ENCODE results near the gene STARD8.
"Not testable (repeated sequence)": the region's sequence is repeated elsewhere in the genome, so short reads cannot be mapped to it uniquely, and the experiment has no call there.

STARD8 gene

DNA sequence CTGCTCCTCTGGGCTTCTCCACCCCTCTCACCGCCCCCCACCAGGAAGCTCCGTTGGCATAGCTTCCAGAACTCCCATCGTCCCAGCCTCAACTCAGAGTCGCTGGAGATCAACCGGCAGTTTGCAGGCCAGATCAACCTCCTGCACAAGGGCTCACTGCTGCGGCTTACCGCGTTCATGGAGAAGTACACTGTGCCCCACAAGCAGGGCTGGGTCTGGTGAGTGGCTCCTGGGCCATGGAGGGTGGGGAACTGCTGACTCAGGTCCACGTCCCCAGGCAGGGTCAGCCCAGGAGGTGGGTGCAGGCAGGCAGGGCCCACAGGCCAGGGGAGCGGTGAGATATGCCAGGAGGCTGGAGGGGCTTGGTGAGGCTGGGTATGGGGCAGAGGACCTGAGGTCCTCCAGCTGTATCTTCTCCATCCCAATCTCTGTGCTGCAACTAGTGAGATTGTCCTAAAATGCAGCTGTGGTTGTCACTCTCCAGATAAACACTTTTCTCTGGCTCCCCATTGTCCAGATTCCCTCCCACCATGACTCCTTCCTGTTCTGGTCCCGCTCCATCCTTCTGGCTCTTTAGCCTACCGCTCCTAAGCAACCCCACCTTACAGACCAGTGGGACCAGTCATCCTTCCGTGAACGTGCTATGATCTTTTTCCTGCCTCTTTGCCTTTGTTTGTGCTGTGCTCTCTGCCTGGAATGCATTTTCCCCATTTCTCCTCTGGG, 71.9 kb downstream of the STARD8 start:
- no peak for DNase-seq (ENCODE audit: low read depth)

DNA sequence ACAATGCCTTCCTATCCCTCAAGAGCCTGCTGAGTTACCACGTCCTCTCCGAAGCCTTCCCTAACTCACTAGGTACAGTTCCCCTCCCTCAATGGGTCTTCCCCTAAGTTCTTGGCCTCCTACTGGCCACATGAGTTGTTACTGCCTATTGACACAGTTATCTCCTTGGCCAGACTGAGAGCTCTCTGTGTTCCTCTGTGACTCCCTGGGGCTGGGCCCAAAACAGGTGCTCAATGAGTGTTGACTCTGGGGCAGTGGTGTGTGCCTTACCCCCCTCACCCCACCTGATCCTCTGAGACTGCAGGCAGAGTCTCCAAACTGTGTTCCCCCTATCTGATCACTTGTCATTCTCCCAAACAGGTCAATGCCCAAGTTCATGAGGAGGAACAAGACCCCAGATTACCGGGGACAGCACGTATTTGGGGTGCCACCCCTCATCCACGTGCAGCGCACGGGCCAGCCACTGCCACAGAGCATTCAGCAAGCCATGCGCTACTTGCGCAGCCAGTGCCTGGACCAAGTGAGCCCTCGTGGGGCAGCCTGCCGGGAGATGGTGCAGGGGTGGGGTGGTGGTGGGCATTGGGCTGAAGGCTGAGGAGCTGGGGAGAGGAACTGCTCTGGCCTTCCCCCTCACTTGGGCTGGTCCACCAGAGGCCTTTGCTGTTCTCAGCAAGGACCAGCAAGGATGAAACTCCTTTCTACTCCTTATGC, 72.6 kb downstream of the STARD8 start:
- no peak for DNase-seq (ENCODE audit: low read depth)

DNA sequence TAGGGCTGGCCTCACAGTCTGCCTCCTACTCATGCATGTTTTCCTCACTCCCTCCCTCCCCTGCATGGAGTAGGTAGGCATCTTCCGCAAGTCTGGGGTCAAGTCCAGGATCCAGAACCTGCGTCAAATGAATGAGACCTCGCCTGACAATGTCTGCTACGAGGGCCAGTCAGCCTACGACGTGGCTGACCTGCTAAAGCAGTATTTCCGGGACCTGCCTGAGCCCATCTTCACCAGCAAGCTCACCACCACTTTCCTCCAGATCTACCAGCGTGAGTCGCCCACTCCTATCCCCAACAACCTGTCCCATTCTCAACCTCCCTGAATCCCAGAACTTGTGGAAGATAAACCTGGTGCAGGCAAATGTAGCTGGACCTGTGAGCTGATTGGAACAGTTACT, 73.4 kb downstream of the STARD8 start:
- no peak for DNase-seq (ENCODE audit: low read depth)

DNA sequence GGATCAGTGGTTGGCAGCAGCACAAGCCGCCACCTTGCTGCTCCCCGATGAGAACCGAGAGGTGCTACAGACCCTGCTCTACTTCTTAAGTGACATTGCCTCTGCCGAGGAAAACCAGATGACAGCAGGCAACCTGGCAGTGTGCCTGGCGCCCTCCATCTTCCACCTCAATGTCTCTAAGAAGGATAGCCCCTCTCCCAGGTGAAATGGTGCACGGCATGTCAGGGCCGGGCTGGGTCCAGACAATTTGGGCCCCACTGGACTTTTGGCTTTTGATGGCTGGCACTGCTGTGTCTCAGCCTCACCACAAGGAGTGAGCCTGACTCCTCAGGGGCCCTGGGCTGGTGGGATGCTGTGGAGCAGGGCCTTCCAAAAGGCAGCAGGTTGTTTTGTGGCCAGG, 74.1 kb downstream of the STARD8 start:
- DNase-seq (ENCODE audit: low read depth), result no peak

GRCh38 chrX:68721991-68722860, 74.8 kb downstream of the STARD8 start:
- no peak for DNase-seq (ENCODE audit: low read depth)

DNA sequence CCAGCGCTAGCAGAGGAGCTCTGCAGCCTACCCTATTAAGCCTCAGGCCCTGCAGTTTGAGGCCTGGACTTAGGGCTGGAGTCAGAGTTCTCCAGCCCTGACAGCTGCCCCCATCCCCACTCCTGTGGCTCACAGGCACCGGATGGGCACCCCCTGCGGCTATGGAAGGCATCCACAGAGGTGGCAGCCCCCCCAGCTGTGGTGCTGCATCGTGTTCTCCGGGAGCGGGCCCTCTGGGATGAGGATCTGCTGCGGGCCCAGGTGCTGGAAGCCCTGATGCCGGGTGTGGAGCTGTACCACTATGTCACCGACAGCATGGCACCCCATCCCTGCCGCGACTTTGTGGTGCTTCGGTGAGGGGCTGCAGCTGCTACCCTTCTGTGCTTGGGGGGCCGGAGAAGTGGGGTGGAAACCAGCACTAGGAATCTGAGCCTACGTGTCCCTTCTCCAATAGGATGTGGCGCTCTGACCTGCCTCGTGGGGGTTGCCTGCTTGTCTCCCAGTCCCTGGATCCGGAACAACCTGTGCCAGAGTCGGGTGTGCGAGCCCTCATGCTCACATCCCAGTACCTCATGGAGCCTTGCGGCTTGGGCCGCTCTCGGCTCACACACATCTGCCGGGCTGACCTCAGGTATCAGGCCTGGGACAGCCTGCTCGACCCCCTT, 76.2 kb downstream of the STARD8 start:
- DNase-seq (ENCODE audit: low read depth), result no peak

DNA sequence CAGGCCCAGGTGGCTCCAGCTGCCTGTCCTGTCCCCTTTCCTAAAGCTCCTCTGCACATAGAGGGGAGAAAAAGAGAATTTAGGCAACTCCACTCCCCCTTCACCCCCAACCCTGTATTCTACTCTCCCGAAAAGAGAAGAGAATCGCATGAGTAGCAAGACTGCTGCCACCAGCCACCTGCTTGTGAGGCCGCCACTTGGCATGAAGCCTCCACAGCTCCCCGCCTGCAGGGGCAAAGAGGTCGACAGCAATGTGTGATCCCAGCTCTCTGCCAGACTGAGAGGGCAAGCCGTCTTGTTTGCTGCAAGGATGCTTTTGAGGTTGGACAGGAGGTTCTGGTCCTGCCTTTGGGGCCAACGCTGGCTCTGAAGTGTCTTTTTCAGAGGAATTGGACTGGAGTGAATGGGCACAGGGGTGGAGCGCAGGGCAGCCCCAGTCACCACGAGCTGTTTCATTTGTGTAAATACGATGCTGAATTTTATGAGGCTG, 77.1 kb downstream of the STARD8 start:
- no peak for DNase-seq (ENCODE audit: low read depth)

- no peak for DNase-seq (ENCODE audit: low read depth)
These were observed 78.4 kb downstream of the STARD8 start for GRCh38 chrX:68725756-68726365.

DNA sequence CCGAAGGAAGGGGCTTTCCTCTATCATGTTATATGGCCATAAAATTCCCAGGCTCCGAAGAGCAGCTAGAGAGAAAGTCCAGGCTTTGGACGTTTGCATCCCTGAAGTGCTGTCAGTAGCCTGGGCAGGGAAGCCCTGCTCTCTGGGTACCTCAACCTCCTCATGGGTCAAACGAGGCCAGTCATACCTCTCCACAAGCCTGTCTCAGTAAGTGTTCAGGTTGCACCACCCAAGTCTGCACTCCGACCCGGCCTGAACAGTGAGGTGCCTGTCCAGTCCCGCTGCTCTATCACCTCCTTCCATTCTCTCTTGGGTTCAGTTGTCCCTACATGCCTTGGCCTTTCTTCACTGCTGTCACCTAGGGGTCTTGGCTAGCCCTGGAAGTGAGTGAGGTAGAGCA, 78.9 kb downstream of the STARD8 start:
- no peak for DNase-seq (ENCODE audit: low read depth)

DNA sequence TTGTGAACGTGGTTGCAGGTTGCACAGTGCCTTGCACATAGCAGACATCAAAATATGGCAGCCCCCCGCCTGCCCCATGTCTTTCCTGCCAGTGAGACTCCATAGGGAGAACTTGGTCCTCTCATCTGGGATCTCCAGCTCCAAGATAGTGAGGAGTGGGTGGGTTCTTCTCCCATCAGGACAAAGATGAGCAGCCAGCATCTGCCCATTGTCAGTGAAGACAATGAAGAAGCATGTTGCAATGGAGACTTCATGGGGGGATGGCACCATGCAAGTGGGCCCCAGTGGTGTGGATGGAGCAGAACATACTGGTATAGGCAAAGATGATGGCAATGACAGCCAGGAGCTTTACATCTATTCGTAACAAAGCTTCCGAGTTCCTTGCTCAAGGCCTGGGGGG, 80.2 kb downstream of the STARD8 start:
- no peak for DNase-seq (ENCODE audit: low read depth)

DNA sequence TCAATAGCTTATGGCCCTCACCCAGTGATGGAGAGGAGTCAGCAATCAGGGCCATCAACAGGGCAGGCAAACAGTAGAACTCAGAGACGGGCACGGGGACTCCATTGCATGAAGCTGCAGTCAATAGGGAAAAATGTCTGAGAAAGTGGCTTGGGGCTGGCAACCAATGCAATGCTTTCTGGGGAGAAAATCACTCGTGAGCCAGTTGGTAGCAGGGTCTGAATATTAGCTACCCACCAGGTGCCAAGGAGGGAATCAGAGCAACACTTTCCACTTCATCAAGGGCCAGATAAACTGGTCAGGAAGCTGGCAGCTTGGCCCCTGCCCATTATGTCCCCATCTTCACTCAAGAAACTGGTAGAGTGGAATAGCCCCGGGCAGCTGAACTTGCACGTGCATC, 80.7 kb downstream of the STARD8 start:
- DNase-seq (ENCODE audit: low read depth), result no peak

DNA sequence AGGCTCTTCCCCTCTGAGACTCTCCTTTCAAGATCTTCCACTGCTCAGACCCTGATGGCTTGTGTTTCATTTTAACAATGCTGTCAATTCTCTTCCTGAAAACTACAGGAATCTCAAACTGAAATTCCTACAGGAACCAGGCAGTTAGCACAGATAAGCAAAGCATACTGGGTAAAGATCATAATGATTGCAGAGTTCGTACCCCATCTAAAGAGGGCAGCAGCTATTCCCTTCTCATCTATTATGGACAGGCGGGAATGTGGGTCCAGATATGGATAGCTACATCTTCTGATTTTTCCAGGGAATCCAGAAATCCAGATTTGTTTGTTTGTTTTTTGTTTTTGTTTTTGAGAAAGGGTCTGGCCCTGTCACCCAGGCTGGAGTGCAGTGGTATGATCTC, 83.8 kb downstream of the STARD8 start:
- DNase-seq (ENCODE audit: low read depth), result no peak

- DNase-seq (ENCODE audit: low read depth), result peak; percentile 21
These were observed 85.5 kb downstream of the STARD8 start for GRCh38 chrX:68732906-68733493.

GRCh38 chrX:68735266-68735665, 87.8 kb downstream of the STARD8 start:
- no peak for DNase-seq (ENCODE audit: low read depth)

DNA sequence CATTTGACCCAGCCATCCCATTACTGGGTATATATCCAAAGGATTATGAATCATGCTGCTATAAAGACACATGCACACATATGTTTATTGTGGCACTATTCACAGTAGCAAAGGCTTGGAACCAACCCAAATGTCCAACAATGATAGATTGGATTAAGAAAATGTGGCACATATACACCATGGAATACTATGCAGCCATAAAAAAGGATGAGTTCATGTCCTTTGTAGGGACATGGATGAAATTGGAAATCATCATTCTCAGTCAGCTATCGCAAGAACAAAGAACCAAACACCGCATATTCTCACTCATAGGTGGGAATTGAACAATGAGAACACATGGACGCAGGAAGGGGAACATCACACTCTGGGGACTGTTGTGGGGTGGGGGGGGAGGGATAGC, 94.4 kb downstream of the STARD8 start:
- DNase-seq (ENCODE audit: low read depth), result not testable (repeated sequence)

- DNase-seq (ENCODE audit: low read depth), result no peak
These were observed 96.3 kb downstream of the STARD8 start for GRCh38 chrX:68743754-68744153.

- no peak for DNase-seq (ENCODE audit: low read depth)
These were observed 99.5 kb downstream of the STARD8 start for GRCh38 chrX:68746988-68747387.

DNA sequence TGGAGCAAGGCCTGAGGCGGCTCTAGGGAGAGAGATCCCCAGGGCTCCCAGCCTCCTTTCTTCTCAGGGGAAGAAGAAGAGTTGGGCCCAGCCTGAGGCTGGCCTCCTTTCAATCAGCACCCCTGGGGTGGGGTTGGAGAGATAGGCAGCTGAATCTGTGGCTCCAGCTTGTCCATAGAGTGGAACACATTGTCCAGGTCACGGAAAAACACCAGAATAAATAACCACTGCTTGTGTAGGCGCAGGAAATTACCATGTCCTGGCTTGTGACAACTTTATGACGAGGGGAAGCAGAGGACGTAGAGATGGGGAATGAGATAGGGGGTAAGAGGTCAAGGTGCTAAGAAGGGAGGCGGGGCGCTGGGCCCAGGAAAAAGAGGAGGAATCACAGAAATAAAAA, 100.6 kb downstream of the STARD8 start:
- DNase-seq (ENCODE audit: low read depth), result no peak

- DNase-seq (ENCODE audit: low read depth), result no peak
These were observed 102.0 kb downstream of the STARD8 start for GRCh38 chrX:68749426-68749825.

DNA sequence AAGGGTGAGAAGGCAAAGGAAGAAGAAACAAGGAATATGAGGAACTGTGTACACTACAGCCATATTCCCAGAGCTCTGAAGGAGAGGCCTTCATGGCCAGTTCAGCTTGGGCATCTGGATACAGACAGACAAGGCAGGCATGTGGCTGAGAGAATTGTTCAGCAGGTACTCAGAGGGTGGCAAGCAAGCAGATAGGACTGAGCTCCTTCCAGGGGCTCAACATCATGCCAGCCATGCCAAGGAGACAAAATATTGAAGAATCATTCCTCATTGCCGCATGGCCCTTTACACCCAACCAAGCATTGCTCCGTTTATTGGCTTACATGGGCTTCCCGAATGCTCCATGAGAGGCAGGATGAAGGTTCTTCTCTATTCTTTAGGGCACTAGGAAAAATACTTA, 102.8 kb downstream of the STARD8 start:
- no peak for DNase-seq (ENCODE audit: low read depth)

GRCh38 chrX:68751372-68751771, 103.9 kb downstream of the STARD8 start:
- DNase-seq (ENCODE audit: low read depth), result no peak

Data from GM04504 (cell line).